ENCODE results near the gene ATP6AP1. TPM values are rescaled to one million over a fixed set of nuclear protein-coding genes. Genes with fewer than 3 reads are reported as not detected.
"Not testable (repeated sequence)": the region's sequence is repeated elsewhere in the genome, so short reads cannot be mapped to it uniquely, and the experiment has no call there.

Gene ATP6AP1
- polyA plus RNA-seq, 1 donor (not counting 4 experiments of a cell fraction or from before 2014, with no cell fraction given) = 42.4 TPM

GRCh38 chrX:154384284-154384892, 44.1 kb upstream of the ATP6AP1 start:
- Histone ChIP-seq H3K9ac (ENCODE audit: control insufficient read depth, extremely low read depth, insufficient read depth, low read length) (no peak overlapping the region), H2AFZ (ENCODE audit: control insufficient read depth, low read length) (no peak overlapping the region), H3K9me1 (ENCODE audit: control insufficient read depth, extremely low read depth, insufficient read depth, low read length) (no peaks in the 10 kb centered on the region), H3K4me1 (ENCODE audit: control insufficient read depth, extremely low read depth, insufficient read depth, low read length) (peaks cover 6% of the 10 kb centered on the region), H3K27me3 (ENCODE audit: control insufficient read depth, extremely low read depth, insufficient read depth, low read length) (no peaks in the 10 kb centered on the region), H3K27ac (ENCODE audit: control insufficient read depth, insufficient read depth, low read length) (no peak overlapping the region), H3K4me3 (ENCODE audit: control insufficient read depth in 2 of 3, extremely low read depth in 1 of 3, insufficient read depth in 2 of 3, low read depth in 1 of 3, low read length in 3 of 3) (no peak overlapping the region), H3K9me3 (ENCODE audit: control insufficient read depth, low read depth, low read length) (no peaks in the 10 kb centered on the region), H3K36me3 (ENCODE audit: control insufficient read depth in 2 of 2, extremely low read depth in 1 of 2, insufficient read depth in 2 of 2, low read length in 2 of 2) (peaks cover 1 to 10% of the 10 kb centered on the region in 2 experiments), H4K20me1 (ENCODE audit: control insufficient read depth, extremely low read depth, insufficient read depth, low read length) (no peaks in the 10 kb centered on the region), H3K4me2 (ENCODE audit: control insufficient read depth, extremely low read depth, insufficient read depth, low read depth, low read length) (no peak overlapping the region), H3K79me2 (ENCODE audit: control insufficient read depth, insufficient read depth, low read length) (peaks cover 13% of the 10 kb centered on the region)
- no peak for FAIRE-seq
- DNase-seq (ENCODE audit: low read depth, low spot score) = no peak
- dilution Hi-C loops (cut with MboI; ENCODE audit: extremely low pct_ligation_motif_present, low sequenced_read_pairs) = no loop called here
- TF ChIP-seq CTCF (optimal IDR thresholded peaks at IDR 0.05 in 1 of 3, IDR thresholded peaks at IDR 0.05 in 1 of 3, conservative IDR thresholded peaks at IDR 0.05 in 1 of 3; ENCODE audit: extremely low read depth in 1 of 3, insufficient read depth in 2 of 3, low read length in 3 of 3) = peak in 1 of 3 experiments; percentile 5
- TF ChIP-seq EZH2 (IDR thresholded peaks at IDR 0.05; ENCODE audit: low read length) = no peak

- H3K79me2 ChIP-seq (ENCODE audit: control insufficient read depth, insufficient read depth, low read length); H3K4me1 ChIP-seq (ENCODE audit: control insufficient read depth, extremely low read depth, insufficient read depth, low read length); H3K4me3 ChIP-seq (ENCODE audit: control insufficient read depth in 2 of 3, extremely low read depth in 1 of 3, insufficient read depth in 2 of 3, low read depth in 1 of 3, low read length in 3 of 3); H2AFZ ChIP-seq (ENCODE audit: control insufficient read depth, low read length); H3K27me3 ChIP-seq (ENCODE audit: control insufficient read depth, extremely low read depth, insufficient read depth, low read length); H3K27ac ChIP-seq (ENCODE audit: control insufficient read depth, insufficient read depth, low read length); H3K36me3 ChIP-seq (ENCODE audit: control insufficient read depth in 2 of 2, extremely low read depth in 1 of 2, insufficient read depth in 2 of 2, low read length in 2 of 2); DNase-seq (ENCODE audit: low read depth, low spot score); H3K9me1 ChIP-seq (ENCODE audit: control insufficient read depth, extremely low read depth, insufficient read depth, low read length); H4K20me1 ChIP-seq (ENCODE audit: control insufficient read depth, extremely low read depth, insufficient read depth, low read length); H3K9me3 ChIP-seq (ENCODE audit: control insufficient read depth, low read depth, low read length); H3K4me2 ChIP-seq (ENCODE audit: control insufficient read depth, extremely low read depth, insufficient read depth, low read depth, low read length); dilution Hi-C loops (cut with MboI; ENCODE audit: extremely low pct_ligation_motif_present, low sequenced_read_pairs); H3K9ac ChIP-seq (ENCODE audit: control insufficient read depth, extremely low read depth, insufficient read depth, low read length): not testable (repeated sequence)
- FAIRE-seq = peak; percentile 9
Measured at GRCh38 chrX:154388094-154388493, 40.4 kb upstream of the ATP6AP1 start.

- dilution Hi-C loops (cut with MboI; ENCODE audit: extremely low pct_ligation_motif_present, low sequenced_read_pairs); H3K36me3 ChIP-seq (ENCODE audit: control insufficient read depth in 2 of 2, extremely low read depth in 1 of 2, insufficient read depth in 2 of 2, low read length in 2 of 2); H2AFZ ChIP-seq (ENCODE audit: control insufficient read depth, low read length): not testable (repeated sequence)
Measured at GRCh38 chrX:154388649-154389048, 39.8 kb upstream of the ATP6AP1 start.

GRCh38 chrX:154389812-154390747, 38.4 kb upstream of the ATP6AP1 start:
- H3K4me1 ChIP-seq (ENCODE audit: control insufficient read depth, extremely low read depth, insufficient read depth, low read length); H3K79me2 ChIP-seq (ENCODE audit: control insufficient read depth, insufficient read depth, low read length); H3K27ac ChIP-seq (ENCODE audit: control insufficient read depth, insufficient read depth, low read length); H3K4me2 ChIP-seq (ENCODE audit: control insufficient read depth, extremely low read depth, insufficient read depth, low read depth, low read length); dilution Hi-C loops (cut with MboI; ENCODE audit: extremely low pct_ligation_motif_present, low sequenced_read_pairs); H3K36me3 ChIP-seq (ENCODE audit: control insufficient read depth in 2 of 2, extremely low read depth in 1 of 2, insufficient read depth in 2 of 2, low read length in 2 of 2); FAIRE-seq; H3K4me3 ChIP-seq (ENCODE audit: control insufficient read depth in 2 of 3, extremely low read depth in 1 of 3, insufficient read depth in 2 of 3, low read depth in 1 of 3, low read length in 3 of 3); H3K9me3 ChIP-seq (ENCODE audit: control insufficient read depth, low read depth, low read length); DNase-seq (ENCODE audit: low read depth, low spot score); H2AFZ ChIP-seq (ENCODE audit: control insufficient read depth, low read length); H3K9ac ChIP-seq (ENCODE audit: control insufficient read depth, extremely low read depth, insufficient read depth, low read length); H3K9me1 ChIP-seq (ENCODE audit: control insufficient read depth, extremely low read depth, insufficient read depth, low read length); H4K20me1 ChIP-seq (ENCODE audit: control insufficient read depth, extremely low read depth, insufficient read depth, low read length); H3K27me3 ChIP-seq (ENCODE audit: control insufficient read depth, extremely low read depth, insufficient read depth, low read length): not testable (repeated sequence)

More at GRCh38 chrX:154388649-154389048, 39.8 kb upstream of the ATP6AP1 start:
- H3K79me2 ChIP-seq (ENCODE audit: control insufficient read depth, insufficient read depth, low read length); H3K4me1 ChIP-seq (ENCODE audit: control insufficient read depth, extremely low read depth, insufficient read depth, low read length); H4K20me1 ChIP-seq (ENCODE audit: control insufficient read depth, extremely low read depth, insufficient read depth, low read length); H3K4me3 ChIP-seq (ENCODE audit: control insufficient read depth in 2 of 3, extremely low read depth in 1 of 3, insufficient read depth in 2 of 3, low read depth in 1 of 3, low read length in 3 of 3); H3K27ac ChIP-seq (ENCODE audit: control insufficient read depth, insufficient read depth, low read length); H3K27me3 ChIP-seq (ENCODE audit: control insufficient read depth, extremely low read depth, insufficient read depth, low read length); H3K9ac ChIP-seq (ENCODE audit: control insufficient read depth, extremely low read depth, insufficient read depth, low read length); H3K9me3 ChIP-seq (ENCODE audit: control insufficient read depth, low read depth, low read length); H3K4me2 ChIP-seq (ENCODE audit: control insufficient read depth, extremely low read depth, insufficient read depth, low read depth, low read length); DNase-seq (ENCODE audit: low read depth, low spot score); H3K9me1 ChIP-seq (ENCODE audit: control insufficient read depth, extremely low read depth, insufficient read depth, low read length): not testable (repeated sequence)
- peak; percentile 61 for FAIRE-seq

Measured in keratinocyte (primary cell).